GM19328 (cell line): ENCODE measurements around the gene ZER1.
"Not testable (repeated sequence)": the region's sequence is repeated elsewhere in the genome, so short reads cannot be mapped to it uniquely, and the experiment has no call there.

ENCODE experiments used
- ATAC-seq: cut with Tn5 transposase; IDR thresholded peaks from one replicate; pipeline ENCODE4 v1.9.1; 2021; ENCODE audit warnings: mild to moderate bottlenecking, moderate library complexity; ENCODE audit not compliant: unreplicated experiment

Gene ZER1

GRCh38 chr9:128718047-128718446 lies 53.7 kb downstream of the ZER1 start:
- ATAC-seq: no peak

- ATAC-seq: no peak
Observed at GRCh38 chr9:128716581-128717254, 55.0 kb downstream of the ZER1 start.

- no peak for ATAC-seq
Observed at GRCh38 chr9:128715436-128715750, 56.3 kb downstream of the ZER1 start.

GRCh38 chr9:128714586-128715435 lies 56.9 kb downstream of the ZER1 start:
- no peak for ATAC-seq

GRCh38 chr9:128713941-128714573 lies 57.7 kb downstream of the ZER1 start:
- ATAC-seq: no peak

GRCh38 chr9:128713411-128713780 lies 58.3 kb downstream of the ZER1 start:
- no peak for ATAC-seq

- no peak for ATAC-seq
Observed at GRCh38 chr9:128712451-128713410, 59.0 kb downstream of the ZER1 start.

GRCh38 chr9:128707446-128707845 lies 64.3 kb downstream of the ZER1 start:
- no peak for ATAC-seq

GRCh38 chr9:128706671-128707381 lies 64.9 kb downstream of the ZER1 start:
- ATAC-seq: no peak

- ATAC-seq: no peak
Observed at GRCh38 chr9:128706045-128706444, 65.7 kb downstream of the ZER1 start.

- ATAC-seq: no peak
Observed at GRCh38 chr9:128705051-128705965, 66.4 kb downstream of the ZER1 start.

- ATAC-seq: no peak
Observed at GRCh38 chr9:128704356-128704670, 67.4 kb downstream of the ZER1 start.

GRCh38 chr9:128703616-128704355 lies 67.9 kb downstream of the ZER1 start:
- ATAC-seq: no peak

GRCh38 chr9:128702949-128703615 lies 68.6 kb downstream of the ZER1 start:
- peak; percentile 27 for ATAC-seq

- ATAC-seq: peak; percentile 73
Observed at GRCh38 chr9:128702445-128702948, 69.2 kb downstream of the ZER1 start, which contains the start of gene PKN3. PKN3 (plus strand) TSS chr9:128702503; CDS start chr9:128702916, 413 bp downstream.

- ATAC-seq: no peak
Observed at GRCh38 chr9:128701227-128701854, 70.4 kb downstream of the ZER1 start.

GRCh38 chr9:128699096-128699795 lies 72.5 kb downstream of the ZER1 start:
- not testable (repeated sequence) for ATAC-seq
